HCT116 (cell line): Measurements from ENCODE around the gene ESPL1.

Source experiments
- CEBPB ChIP-seq: IDR thresholded peaks from 2 replicates; pipeline ENCODE4 v1.6.1; 2012; ENCODE audit warnings: low read depth
- CTCF ChIP-seq, 3 experiments: fragments of 200-600 bp in 1 of 3; sonication (generic) in 1 of 3; IDR thresholded peaks in 2 of 3; conservative IDR thresholded peaks in 1 of 3; 2 replicates each; pipeline ENCODE4 v1.5.1; 2012 to 2017; ENCODE audit warnings: low read depth in 2 of 3, low read length in 2 of 3, antibody characterized with exemption in 1 of 3, borderline replicate concordance in 1 of 3, control low read depth in 1 of 3, mild to moderate bottlenecking in 1 of 3, mixed read lengths in 1 of 3, mixed run types in 1 of 3, moderate library complexity in 1 of 3; ENCODE audit not compliant: insufficient read depth in 1 of 3
- EGR1 ChIP-seq: IDR thresholded peaks from 2 replicates; pipeline ENCODE4 v1.6.1; 2012; ENCODE audit warnings: low read depth
- ELF1 ChIP-seq: IDR thresholded peaks from 2 replicates; pipeline ENCODE4 v1.6.1; 2012; ENCODE audit warnings: low read depth, borderline replicate concordance
- EZH2 ChIP-seq: fragments of 200-600 bp; sonication (generic); IDR thresholded peaks from 2 replicates; pipeline ENCODE4 v1.6.1; 2017; ENCODE audit warnings: antibody characterized with exemption, mixed run types
- MAX ChIP-seq: IDR thresholded peaks from 2 replicates; pipeline ENCODE4 v1.6.1; 2012
- POLR2A ChIP-seq: IDR thresholded peaks from 2 replicates; pipeline ENCODE4 v1.7.0; 2011; ENCODE audit warnings: borderline replicate concordance; ENCODE audit not compliant: insufficient read depth, insufficient read length; ENCODE audit errors: extremely low read depth
- POLR2AphosphoS5 ChIP-seq: IDR thresholded peaks from 2 replicates; pipeline ENCODE4 v1.6.1; 2011; ENCODE audit warnings: mild to moderate bottlenecking, low read depth, low read length, moderate library complexity
- RAD21 ChIP-seq: IDR thresholded peaks from 2 replicates; pipeline ENCODE4 v1.6.1; 2012; ENCODE audit warnings: low read depth, mild to moderate bottlenecking
- SIN3A ChIP-seq: IDR thresholded peaks from 2 replicates; pipeline ENCODE4 v1.6.1; 2012; ENCODE audit warnings: low read depth
- ZFX ChIP-seq: fragments of 450-650 bp; IDR thresholded peaks from 2 replicates; pipeline ENCODE4 v1.6.1; 2017
- TF ChIP-seq, protein P1 (sequence below): IDR thresholded peaks from 2 replicates; pipeline ENCODE4 v1.6.1; 2012; ENCODE audit warnings: low read depth

GRCh38 chr12:53253298-53253697 is 14.8 kb upstream of the ESPL1 start:
- no peak for TF ChIP-seq MAX
- no peak for TF ChIP-seq EGR1
- no peak for TF ChIP-seq CTCF (IDR thresholded peaks at IDR 0.05 in 2 of 3, conservative IDR thresholded peaks at IDR 0.05 in 1 of 3; ENCODE audit: borderline replicate concordance in 1 of 3, insufficient read depth in 1 of 3, low read depth in 2 of 3, low read length in 2 of 3)
- TF ChIP-seq, protein P1, sequence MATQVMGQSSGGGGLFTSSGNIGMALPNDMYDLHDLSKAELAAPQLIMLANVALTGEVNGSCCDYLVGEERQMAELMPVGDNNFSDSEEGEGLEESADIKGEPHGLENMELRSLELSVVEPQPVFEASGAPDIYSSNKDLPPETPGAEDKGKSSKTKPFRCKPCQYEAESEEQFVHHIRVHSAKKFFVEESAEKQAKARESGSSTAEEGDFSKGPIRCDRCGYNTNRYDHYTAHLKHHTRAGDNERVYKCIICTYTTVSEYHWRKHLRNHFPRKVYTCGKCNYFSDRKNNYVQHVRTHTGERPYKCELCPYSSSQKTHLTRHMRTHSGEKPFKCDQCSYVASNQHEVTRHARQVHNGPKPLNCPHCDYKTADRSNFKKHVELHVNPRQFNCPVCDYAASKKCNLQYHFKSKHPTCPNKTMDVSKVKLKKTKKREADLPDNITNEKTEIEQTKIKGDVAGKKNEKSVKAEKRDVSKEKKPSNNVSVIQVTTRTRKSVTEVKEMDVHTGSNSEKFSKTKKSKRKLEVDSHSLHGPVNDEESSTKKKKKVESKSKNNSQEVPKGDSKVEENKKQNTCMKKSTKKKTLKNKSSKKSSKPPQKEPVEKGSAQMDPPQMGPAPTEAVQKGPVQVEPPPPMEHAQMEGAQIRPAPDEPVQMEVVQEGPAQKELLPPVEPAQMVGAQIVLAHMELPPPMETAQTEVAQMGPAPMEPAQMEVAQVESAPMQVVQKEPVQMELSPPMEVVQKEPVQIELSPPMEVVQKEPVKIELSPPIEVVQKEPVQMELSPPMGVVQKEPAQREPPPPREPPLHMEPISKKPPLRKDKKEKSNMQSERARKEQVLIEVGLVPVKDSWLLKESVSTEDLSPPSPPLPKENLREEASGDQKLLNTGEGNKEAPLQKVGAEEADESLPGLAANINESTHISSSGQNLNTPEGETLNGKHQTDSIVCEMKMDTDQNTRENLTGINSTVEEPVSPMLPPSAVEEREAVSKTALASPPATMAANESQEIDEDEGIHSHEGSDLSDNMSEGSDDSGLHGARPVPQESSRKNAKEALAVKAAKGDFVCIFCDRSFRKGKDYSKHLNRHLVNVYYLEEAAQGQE = no peak
- no peak for TF ChIP-seq CEBPB
- no peak for TF ChIP-seq RAD21
- no peak for TF ChIP-seq POLR2AphosphoS5
- no peak for TF ChIP-seq SIN3A
- TF ChIP-seq POLR2A = no peak
- TF ChIP-seq EZH2 = no peak
- TF ChIP-seq ELF1 = no peak
- TF ChIP-seq ZFX = no peak
